Measurements from ENCODE around the gene KCNA3. TPM values are rescaled to one million over a fixed set of nuclear protein-coding genes. Genes with fewer than 3 reads are reported as not detected.

KCNA3 gene
- total RNA-seq, 1 donor from 2014 or later: 38.1 TPM

- H3K27ac Mint-ChIP-seq: no peak overlapping the region
- no peak for DNase-seq (ENCODE audit: low spot score)
- H3K36me3 Mint-ChIP-seq (ENCODE audit: low read depth): no peaks in the 10 kb centered on the region
- H3K4me3 Mint-ChIP-seq: no peak overlapping the region
- peaks cover 4% of the 10 kb centered on the region for H3K9me3 Mint-ChIP-seq
- peaks cover 5% of the 10 kb centered on the region for H3K4me1 Mint-ChIP-seq (ENCODE audit: low read depth)
- intact Hi-C loops (cut with micrococcal nuclease): loop anchor here (10.0 kb wide), 1 partner anchor 173 kb away; no protein-coding TSS in a partner anchor
- peaks cover 3% of the 10 kb centered on the region for H3K27me3 Mint-ChIP-seq (ENCODE audit: insufficient read depth)
These were observed 22.9 kb upstream of the KCNA3 start for GRCh38 chr1:110697606-110698005.

GRCh38 chr1:110696818-110697217 lies 22.1 kb upstream of the KCNA3 start:
- intact Hi-C loops (cut with micrococcal nuclease): loop anchor here (10.0 kb wide), 1 partner anchor 172 kb away; no protein-coding TSS in a partner anchor
- H3K4me1 Mint-ChIP-seq (ENCODE audit: low read depth): peaks cover 5% of the 10 kb centered on the region
- H3K9me3 Mint-ChIP-seq: peaks cover 4% of the 10 kb centered on the region
- H3K27ac Mint-ChIP-seq: no peak overlapping the region
- DNase-seq (ENCODE audit: low spot score): no peak
- H3K27me3 Mint-ChIP-seq (ENCODE audit: insufficient read depth): peaks cover 4% of the 10 kb centered on the region
- no peaks in the 10 kb centered on the region for H3K36me3 Mint-ChIP-seq (ENCODE audit: low read depth)
- H3K4me3 Mint-ChIP-seq: no peak overlapping the region

GRCh38 chr1:110690709-110691365 lies 16.1 kb upstream of the KCNA3 start:
- Mint-ChIP-seq H3K9me3 (no peaks in the 10 kb centered on the region), H3K27me3 (ENCODE audit: insufficient read depth) (peaks cover 12% of the 10 kb centered on the region), H3K4me3 (no peak overlapping the region), H3K36me3 (ENCODE audit: low read depth) (peaks cover 3% of the 10 kb centered on the region), H3K27ac (no peak overlapping the region), H3K4me1 (ENCODE audit: low read depth) (peaks cover 4% of the 10 kb centered on the region)
- intact Hi-C loops (cut with micrococcal nuclease): loop anchor here (10.0 kb wide), 1 partner anchor 166 kb away; no protein-coding TSS in a partner anchor
- DNase-seq (ENCODE audit: low spot score): no peak

- no peak overlapping the region for H3K27ac Mint-ChIP-seq
- H3K4me1 Mint-ChIP-seq (ENCODE audit: low read depth): peaks cover 5% of the 10 kb centered on the region
- DNase-seq (ENCODE audit: low spot score): no peak
- H3K27me3 Mint-ChIP-seq (ENCODE audit: insufficient read depth): peaks cover 12% of the 10 kb centered on the region
- no peak overlapping the region for H3K4me3 Mint-ChIP-seq
- intact Hi-C loops (cut with micrococcal nuclease): loop anchor here (10.0 kb wide), 1 partner anchor 165 kb away; no protein-coding TSS in a partner anchor
- no peaks in the 10 kb centered on the region for H3K9me3 Mint-ChIP-seq
- peaks cover 3% of the 10 kb centered on the region for H3K36me3 Mint-ChIP-seq (ENCODE audit: low read depth)
These were observed 15.1 kb upstream of the KCNA3 start for GRCh38 chr1:110689868-110690267.

- Mint-ChIP-seq H3K4me1 (ENCODE audit: low read depth) (peaks cover 16% of the 10 kb centered on the region), H3K9me3 (no peaks in the 10 kb centered on the region), H3K36me3 (ENCODE audit: low read depth) (peaks cover 3% of the 10 kb centered on the region), H3K4me3 (no peak overlapping the region), H3K27me3 (ENCODE audit: insufficient read depth) (peaks cover 12% of the 10 kb centered on the region), H3K27ac (no peak overlapping the region)
- intact Hi-C loops (cut with micrococcal nuclease): no loop called here
- no peak for DNase-seq (ENCODE audit: low spot score)
These were observed 13.8 kb upstream of the KCNA3 start for GRCh38 chr1:110688514-110688913.

- Mint-ChIP-seq H3K4me3 (no peak overlapping the region), H3K36me3 (ENCODE audit: low read depth) (peaks cover 3% of the 10 kb centered on the region), H3K4me1 (ENCODE audit: low read depth) (peaks cover 20% of the 10 kb centered on the region), H3K9me3 (no peaks in the 10 kb centered on the region), H3K27ac (no peak overlapping the region), H3K27me3 (ENCODE audit: insufficient read depth) (peaks cover 9% of the 10 kb centered on the region)
- no peak for DNase-seq (ENCODE audit: low spot score)
- intact Hi-C loops (cut with micrococcal nuclease): no loop called here
These were observed 12.5 kb upstream of the KCNA3 start for GRCh38 chr1:110687250-110687649.

- Mint-ChIP-seq H3K4me1 (ENCODE audit: low read depth) (peaks cover 20% of the 10 kb centered on the region), H3K27ac (no peak overlapping the region)
These were observed 11.4 kb upstream of the KCNA3 start for GRCh38 chr1:110686188-110686587.

GRCh38 chr1:110684491-110684890 lies 9.8 kb upstream of the KCNA3 start:
- peaks cover 14% of the 10 kb centered on the region for H3K36me3 Mint-ChIP-seq (ENCODE audit: low read depth)
- H3K9me3 Mint-ChIP-seq: no peaks in the 10 kb centered on the region
- peaks cover 20% of the 10 kb centered on the region for H3K4me1 Mint-ChIP-seq (ENCODE audit: low read depth)
- H3K27ac Mint-ChIP-seq: no peak overlapping the region
- peaks cover 6% of the 10 kb centered on the region for H3K27me3 Mint-ChIP-seq (ENCODE audit: insufficient read depth)
- intact Hi-C loops (cut with micrococcal nuclease): loop anchor here (1.0 kb wide), 1 partner anchor 8 kb away; no protein-coding TSS in a partner anchor
- H3K4me3 Mint-ChIP-seq: no peak overlapping the region
- DNase-seq (ENCODE audit: low spot score): no peak

More at GRCh38 chr1:110686188-110686587, 11.4 kb upstream of the KCNA3 start:
- Mint-ChIP-seq H3K27me3 (ENCODE audit: insufficient read depth) (peaks cover 6% of the 10 kb centered on the region), H3K4me3 (no peak overlapping the region), H3K9me3 (no peaks in the 10 kb centered on the region), H3K36me3 (ENCODE audit: low read depth) (peaks cover 3% of the 10 kb centered on the region)
- no peak for DNase-seq (ENCODE audit: low spot score)
- intact Hi-C loops (cut with micrococcal nuclease): no loop called here

GRCh38 chr1:110682898-110683297 lies 8.2 kb upstream of the KCNA3 start:
- no peak overlapping the region for H3K27ac Mint-ChIP-seq
- intact Hi-C loops (cut with micrococcal nuclease): no loop called here
- no peak overlapping the region for H3K4me3 Mint-ChIP-seq
- peaks cover 6% of the 10 kb centered on the region for H3K27me3 Mint-ChIP-seq (ENCODE audit: insufficient read depth)
- H3K4me1 Mint-ChIP-seq (ENCODE audit: low read depth): peaks cover 26% of the 10 kb centered on the region
- no peak for DNase-seq (ENCODE audit: low spot score)
- peaks cover 4% of the 10 kb centered on the region for H3K9me3 Mint-ChIP-seq
- H3K36me3 Mint-ChIP-seq (ENCODE audit: low read depth): peaks cover 25% of the 10 kb centered on the region

GRCh38 chr1:110680036-110680735 lies 5.4 kb upstream of the KCNA3 start:
- intact Hi-C loops (cut with micrococcal nuclease): no loop called here
- H3K36me3 Mint-ChIP-seq (ENCODE audit: low read depth): peaks cover 23% of the 10 kb centered on the region
- no peaks in the 10 kb centered on the region for H3K27me3 Mint-ChIP-seq (ENCODE audit: insufficient read depth)
- H3K4me1 Mint-ChIP-seq (ENCODE audit: low read depth): peaks cover 46% of the 10 kb centered on the region
- no peak for DNase-seq (ENCODE audit: low spot score)
- peaks cover 4% of the 10 kb centered on the region for H3K9me3 Mint-ChIP-seq
- H3K27ac Mint-ChIP-seq: no peak overlapping the region
- no peak overlapping the region for H3K4me3 Mint-ChIP-seq

GRCh38 chr1:110677526-110677925 lies 2.8 kb upstream of the KCNA3 start:
- Mint-ChIP-seq H3K4me3 (no peak overlapping the region), H3K27ac (no peak overlapping the region), H3K9me3 (peaks cover 4% of the 10 kb centered on the region), H3K27me3 (ENCODE audit: insufficient read depth) (no peaks in the 10 kb centered on the region), H3K36me3 (ENCODE audit: low read depth) (peaks cover 33% of the 10 kb centered on the region), H3K4me1 (ENCODE audit: low read depth) (peaks cover 40% of the 10 kb centered on the region)
- no peak for DNase-seq (ENCODE audit: low spot score)
- intact Hi-C loops (cut with micrococcal nuclease): loop anchor here (2.0 kb wide), 1 partner anchor 105 kb away; no protein-coding TSS in a partner anchor

GRCh38 chr1:110676970-110677369 lies 2.2 kb upstream of the KCNA3 start:
- H3K27ac Mint-ChIP-seq: no peak overlapping the region
- H3K9me3 Mint-ChIP-seq: peaks cover 4% of the 10 kb centered on the region
- H3K4me3 Mint-ChIP-seq: no peak overlapping the region
- intact Hi-C loops (cut with micrococcal nuclease): loop anchor here (1.0 to 2.0 kb wide), 2 partner anchors 7 to 106 kb away; no protein-coding TSS in a partner anchor
- peaks cover 38% of the 10 kb centered on the region for H3K36me3 Mint-ChIP-seq (ENCODE audit: low read depth)
- DNase-seq (ENCODE audit: low spot score): no peak
- peaks cover 46% of the 10 kb centered on the region for H3K4me1 Mint-ChIP-seq (ENCODE audit: low read depth)
- H3K27me3 Mint-ChIP-seq (ENCODE audit: insufficient read depth): no peaks in the 10 kb centered on the region

Data from activated T-helper 1 cell treated with anti-CD3 and anti-CD28 coated beads, Interleukin-12 subunit alpha, Interleukin-12 subunit beta, Interleukin-2, Interleukin-4 antibody, amounts not matched to agents 30 ng/mL and 10 ng/mL and 1 ng/mL, durations not matched to agents 14 hours and 24 hours and 36 hours (primary cell).